Activated T-cell treated with anti-CD3 and anti-CD28 coated beads, Interleukin-2, amount 50 U/mL, for 4 hours (primary cell): ENCODE data around the gene LRTM2. TPM values are rescaled to one million over a fixed set of nuclear protein-coding genes. Genes with fewer than 3 reads are reported as not detected.

Experiments
- ATAC-seq, 2 donors: fragments of 200-7000 bp; cut with Tn5 transposase; one replicate each; pipeline ENCODE4 v1.10.0; 2021
- DNase-seq: peaks from one replicate; pipeline ENCODE4 v3.0.0-alpha.2; 2020
- H3K27me3 Mint-ChIP-seq: one replicate; pipeline ENCODE4 v1.8.0; 2021; ENCODE audit warnings: low read depth, mixed read lengths
- H3K36me3 Mint-ChIP-seq: one replicate; pipeline ENCODE4 v1.8.0; 2022; ENCODE audit warnings: mixed read lengths; ENCODE audit not compliant: insufficient read depth
- H3K4me1 Mint-ChIP-seq: one replicate; pipeline ENCODE4 v1.8.0; 2021; ENCODE audit warnings: low read depth, mixed read lengths
- H3K4me3 Mint-ChIP-seq: one replicate; pipeline ENCODE4 v1.8.0; 2021; ENCODE audit warnings: mild to moderate bottlenecking, moderate library complexity, mixed read lengths
- H3K9me3 Mint-ChIP-seq: one replicate; pipeline ENCODE4 v1.8.0; 2021; ENCODE audit warnings: mixed read lengths
- total RNA-seq, 3 donors: library from RNA; stranded (reverse); gene quantifications; one replicate each; pipeline ENCODE4 v1.2.1, GENCODE V29; 2021

LRTM2 gene
- total RNA-seq, 3 donors from 2014 or later, result 0.08 to 0.34 (median 0.27) TPM

DNA sequence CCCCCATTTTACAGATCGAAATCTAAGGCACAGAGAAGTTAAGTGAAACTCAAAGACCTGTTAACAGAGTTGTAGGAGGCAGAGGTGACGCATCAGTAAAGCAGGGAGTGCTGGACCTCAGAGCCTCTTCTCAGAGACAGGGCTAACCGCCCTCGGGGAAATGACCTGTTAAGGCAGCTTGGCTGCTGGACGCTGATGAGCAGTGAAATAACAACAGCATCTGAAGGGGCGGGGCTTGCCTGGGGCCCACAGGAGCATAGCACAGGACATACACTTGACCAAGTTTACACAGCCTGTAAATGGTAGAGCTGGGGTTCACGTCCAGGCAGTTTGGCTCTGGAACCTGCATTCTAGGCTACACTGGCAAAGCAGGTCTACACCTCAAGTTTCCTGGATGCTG is 39.3 kb downstream of the LRTM2 start:
- ATAC-seq (no peak), DNase-seq (no peak)
- Mint-ChIP-seq H3K4me1 (peaks cover 3% of the 10 kb centered on the region), H3K36me3 (no peaks in the 10 kb centered on the region), H3K9me3 (no peaks in the 10 kb centered on the region), H3K4me3 (no peak overlapping the region), H3K27me3 (peaks cover 2% of the 10 kb centered on the region)

DNA sequence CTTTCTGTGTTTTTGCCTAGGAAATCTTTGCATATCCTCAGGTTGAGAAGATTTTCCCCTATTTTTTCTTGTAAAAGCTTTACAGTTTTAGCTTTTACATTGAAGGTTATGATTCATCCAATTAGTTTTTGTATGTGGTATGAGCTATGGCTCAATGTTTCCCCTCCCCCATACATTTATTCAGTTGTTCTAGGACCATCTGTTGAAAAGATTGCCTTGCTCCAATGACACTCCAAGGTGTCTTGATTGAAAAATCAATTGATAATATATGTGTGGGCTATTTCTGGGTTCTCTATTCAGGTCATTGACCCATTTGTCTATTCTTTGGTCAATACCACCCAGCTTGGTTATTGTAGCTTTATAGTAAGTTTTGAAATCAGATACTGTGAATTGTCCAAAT is 42.6 kb downstream of the LRTM2 start:
- Mint-ChIP-seq H3K9me3 (no peaks in the 10 kb centered on the region), H3K36me3 (no peaks in the 10 kb centered on the region), H3K4me1 (no peaks in the 10 kb centered on the region), H3K27me3 (peaks cover 18% of the 10 kb centered on the region), H3K4me3 (no peak overlapping the region)
- ATAC-seq (no peak), DNase-seq (no peak)

DNA sequence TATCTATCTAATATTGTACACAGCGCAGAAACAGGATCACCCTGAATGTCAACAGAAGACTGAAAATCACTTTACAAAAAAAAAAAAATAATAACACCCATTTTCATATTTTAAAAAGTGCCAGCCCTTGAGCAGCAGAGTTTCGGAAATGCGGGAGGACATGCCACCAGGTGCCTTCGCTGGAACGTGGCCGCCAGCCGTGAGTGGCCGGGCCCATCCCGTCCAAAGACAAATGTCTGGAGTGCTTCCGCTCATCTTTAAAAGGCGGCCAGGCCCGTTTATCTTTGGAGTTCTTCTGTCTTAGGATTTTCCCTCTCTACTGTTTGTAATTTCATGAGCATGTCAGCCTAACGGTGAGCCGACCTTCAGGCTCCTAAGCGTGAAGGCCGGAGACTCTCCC is 43.5 kb downstream of the LRTM2 start:
- Mint-ChIP-seq H3K36me3 (no peaks in the 10 kb centered on the region), H3K4me3 (no peak overlapping the region), H3K27me3 (peaks cover 23% of the 10 kb centered on the region), H3K4me1 (no peaks in the 10 kb centered on the region), H3K9me3 (no peaks in the 10 kb centered on the region)
- DNase-seq (no peak), ATAC-seq (no peak)

DNA sequence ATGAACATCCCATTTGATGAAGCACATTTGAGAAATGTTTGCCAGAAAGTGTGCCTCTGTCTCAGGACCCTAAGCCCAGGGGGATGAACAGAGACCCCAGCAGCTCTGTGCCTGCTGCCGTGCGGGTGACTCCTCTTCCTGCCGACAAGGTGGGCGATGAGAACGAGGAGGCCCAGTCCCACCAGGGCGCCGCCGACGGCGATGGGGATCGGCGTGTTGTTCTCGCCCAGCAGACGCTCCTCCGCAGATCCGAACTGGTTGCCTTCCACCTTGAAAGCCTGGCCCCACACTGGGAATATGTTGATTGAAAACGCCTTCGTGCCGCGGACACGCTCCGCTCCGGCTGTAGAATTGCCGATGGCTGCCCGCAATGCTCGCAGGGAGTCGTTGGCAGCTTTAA is 44.1 kb downstream of the LRTM2 start:
- H3K36me3 Mint-ChIP-seq, result no peaks in the 10 kb centered on the region
- H3K4me3 Mint-ChIP-seq, result no peak overlapping the region
- H3K27me3 Mint-ChIP-seq, result peaks cover 24% of the 10 kb centered on the region
- no peak for ATAC-seq
- no peak for DNase-seq
- H3K4me1 Mint-ChIP-seq, result no peaks in the 10 kb centered on the region
- no peaks in the 10 kb centered on the region for H3K9me3 Mint-ChIP-seq

DNA sequence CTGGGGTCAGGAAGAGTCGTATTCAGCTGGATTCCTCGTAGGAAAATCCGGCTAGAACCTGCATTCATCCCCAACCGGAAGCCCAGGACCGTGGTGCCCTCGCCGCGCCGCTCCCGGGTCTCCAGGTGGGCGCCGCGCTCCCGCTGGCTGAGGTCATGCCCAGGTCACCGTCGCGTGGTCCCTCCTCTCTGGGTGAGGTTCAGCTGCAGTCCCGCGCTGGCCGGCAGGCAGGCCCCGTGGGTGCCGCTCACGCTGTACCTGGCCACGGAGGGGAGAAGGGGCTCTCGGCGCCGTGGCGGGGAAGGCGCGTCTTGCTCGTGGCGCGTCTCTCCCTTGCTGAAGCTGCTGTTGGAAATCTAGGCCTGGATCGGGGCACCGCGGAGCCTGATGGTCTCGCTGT is 44.5 kb downstream of the LRTM2 start:
- no peak for DNase-seq
- H3K27me3 Mint-ChIP-seq, result peaks cover 24% of the 10 kb centered on the region

DNA sequence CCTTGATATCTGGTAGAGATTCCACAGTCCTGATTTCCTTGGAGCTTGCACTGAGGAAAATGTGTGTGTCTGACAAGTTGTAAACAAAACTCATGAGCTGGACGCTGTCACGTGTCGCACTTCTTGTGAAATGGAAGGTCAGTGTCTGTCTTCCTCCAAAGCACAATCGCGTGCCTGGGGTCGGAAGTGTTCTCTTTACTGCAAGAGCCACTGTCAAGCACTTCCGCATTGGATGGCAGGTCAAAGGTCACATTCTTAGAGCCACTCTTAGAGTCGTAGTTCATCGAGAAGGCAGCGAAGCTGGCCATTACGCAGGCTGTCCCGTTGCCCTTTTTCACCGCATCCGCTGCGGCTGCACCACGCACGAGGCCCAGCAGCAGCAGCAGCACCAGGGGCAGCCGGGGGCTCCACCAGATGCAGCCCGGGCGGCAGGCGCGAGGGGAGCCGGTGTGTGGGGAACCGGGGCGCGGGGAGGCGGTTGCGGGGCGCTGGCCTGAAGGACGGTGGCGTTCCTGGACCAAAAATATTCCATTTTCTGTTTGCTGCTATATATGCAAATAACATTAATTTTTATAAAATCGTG is 45.0 kb downstream of the LRTM2 start:
- no peaks in the 10 kb centered on the region for H3K36me3 Mint-ChIP-seq
- H3K4me3 Mint-ChIP-seq, result no peak overlapping the region
- peaks cover 24% of the 10 kb centered on the region for H3K27me3 Mint-ChIP-seq
- H3K4me1 Mint-ChIP-seq, result no peaks in the 10 kb centered on the region
- no peak for DNase-seq
- no peak for ATAC-seq
- H3K9me3 Mint-ChIP-seq, result no peaks in the 10 kb centered on the region

More for the DNA sequence above, 44.5 kb downstream of the LRTM2 start:
- no peak overlapping the region for H3K4me3 Mint-ChIP-seq
- H3K9me3 Mint-ChIP-seq, result no peaks in the 10 kb centered on the region
- H3K36me3 Mint-ChIP-seq, result no peaks in the 10 kb centered on the region
- H3K4me1 Mint-ChIP-seq, result no peaks in the 10 kb centered on the region
- no peak for ATAC-seq

DNA sequence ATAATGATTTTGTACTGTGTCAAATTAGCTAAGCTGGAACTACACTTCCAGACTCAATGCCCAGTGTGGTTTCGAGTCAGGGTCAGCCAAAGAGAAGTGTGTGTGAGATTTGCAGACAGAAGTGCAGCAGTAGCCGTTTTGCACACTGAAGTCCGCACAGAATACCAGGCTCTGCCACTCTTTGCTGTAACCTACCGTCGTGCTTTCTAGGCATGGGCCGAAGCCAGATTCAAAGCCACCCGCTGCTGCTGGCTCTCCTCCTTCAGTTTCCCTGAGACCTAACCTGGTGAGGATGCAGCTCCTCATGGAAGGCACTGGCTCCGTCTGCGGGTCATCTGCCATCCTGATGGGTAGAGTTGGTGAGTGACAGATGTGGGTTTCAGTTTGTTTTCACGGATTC is 48.8 kb downstream of the LRTM2 start:
- H3K9me3 Mint-ChIP-seq, result no peaks in the 10 kb centered on the region
- peaks cover 24% of the 10 kb centered on the region for H3K27me3 Mint-ChIP-seq
- ATAC-seq (no peak), DNase-seq (no peak)
- no peaks in the 10 kb centered on the region for H3K4me1 Mint-ChIP-seq
- H3K36me3 Mint-ChIP-seq, result no peaks in the 10 kb centered on the region
- H3K4me3 Mint-ChIP-seq, result no peak overlapping the region

DNA sequence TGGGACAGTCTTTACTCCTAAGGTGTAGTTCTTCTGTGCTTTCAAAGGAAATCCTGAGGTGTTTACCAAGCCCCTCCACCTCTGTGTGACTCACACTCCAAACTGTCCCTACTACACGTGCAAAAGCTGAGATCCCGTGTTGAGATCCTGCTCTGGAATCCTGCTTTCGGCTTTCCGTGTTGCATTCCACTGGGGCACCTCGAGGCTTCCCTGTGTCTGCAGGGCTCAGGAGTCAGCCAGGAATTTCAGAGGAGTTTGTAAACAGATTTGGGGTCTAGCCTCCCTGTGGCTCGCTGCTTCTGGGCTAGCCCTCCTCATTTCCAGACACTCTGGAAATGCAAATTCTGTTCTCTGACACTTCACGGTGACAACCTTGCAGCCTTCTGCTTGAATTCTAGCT is 49.7 kb downstream of the LRTM2 start:
- no peak for ATAC-seq
- H3K4me3 Mint-ChIP-seq, result no peak overlapping the region
- H3K4me1 Mint-ChIP-seq, result no peaks in the 10 kb centered on the region
- peaks cover 23% of the 10 kb centered on the region for H3K27me3 Mint-ChIP-seq
- no peaks in the 10 kb centered on the region for H3K9me3 Mint-ChIP-seq
- DNase-seq, result no peak
- H3K36me3 Mint-ChIP-seq, result no peaks in the 10 kb centered on the region

DNA sequence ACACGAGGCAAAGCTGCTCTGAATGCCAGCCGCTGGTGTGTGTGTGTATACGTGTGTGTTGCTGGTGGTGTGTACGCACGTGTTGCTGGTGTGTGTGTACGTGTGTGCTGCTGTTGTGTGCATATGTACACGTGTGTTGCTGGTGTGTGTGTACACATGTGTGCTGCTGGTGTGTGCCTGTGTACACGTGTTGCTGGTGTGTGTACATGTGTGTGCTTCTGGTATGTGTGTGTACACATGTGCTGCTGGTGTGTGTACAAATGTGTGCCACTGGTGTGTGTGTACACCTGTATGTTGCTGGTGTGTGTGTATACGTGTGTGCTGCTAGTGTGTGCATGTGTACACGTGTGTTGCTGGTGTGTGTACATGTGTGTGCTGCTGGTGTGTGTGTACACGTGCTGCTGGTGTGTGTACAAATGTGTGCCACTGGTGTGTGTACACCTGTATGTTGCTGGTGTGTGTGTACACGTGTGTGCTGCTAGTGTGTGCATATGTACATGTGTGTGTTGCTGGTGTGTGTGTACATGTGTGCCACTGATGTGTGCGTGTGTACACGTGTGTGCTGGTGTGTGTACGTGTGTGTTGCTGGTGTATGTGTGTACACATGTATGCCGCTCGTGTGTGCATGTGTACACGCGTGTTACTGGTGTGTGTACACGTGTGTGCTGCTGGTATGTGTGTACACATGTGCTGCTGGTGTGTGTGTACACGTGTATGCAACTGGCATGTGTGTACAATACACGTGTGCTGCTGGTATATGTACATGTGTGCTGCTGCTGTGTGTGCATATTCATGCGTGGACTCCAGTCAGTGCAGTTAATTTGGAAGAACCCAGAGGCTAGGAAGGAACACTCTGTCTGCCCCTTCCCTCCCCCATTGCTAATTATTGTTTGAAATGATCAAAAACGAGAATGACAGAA is 50.9 kb downstream of the LRTM2 start:
- DNase-seq (no peak), ATAC-seq (no peak)
- no peaks in the 10 kb centered on the region for H3K36me3 Mint-ChIP-seq
- H3K4me3 Mint-ChIP-seq, result no peak overlapping the region
- H3K27me3 Mint-ChIP-seq, result peaks cover 16% of the 10 kb centered on the region
- H3K9me3 Mint-ChIP-seq, result no peaks in the 10 kb centered on the region
- H3K4me1 Mint-ChIP-seq, result no peaks in the 10 kb centered on the region

DNA sequence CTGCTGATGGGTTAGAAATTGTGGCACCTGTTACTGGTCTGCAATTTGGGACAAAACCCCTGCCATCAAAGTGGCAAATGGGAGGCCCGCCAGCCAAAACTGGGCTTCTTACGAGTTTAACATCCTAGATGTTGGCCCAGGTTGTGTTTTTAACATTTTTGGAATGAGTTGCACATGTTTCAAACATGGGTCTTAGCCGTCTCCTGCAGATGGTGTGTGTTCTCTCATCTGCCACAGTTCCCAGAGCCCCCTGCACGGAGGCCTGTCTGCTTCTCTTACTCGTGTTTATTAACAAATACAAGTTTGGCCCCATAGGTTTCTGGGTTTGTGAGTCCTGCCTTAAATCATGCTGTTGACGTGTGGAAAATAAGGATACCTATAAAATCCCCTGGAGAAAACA is 51.6 kb downstream of the LRTM2 start:
- Mint-ChIP-seq H3K36me3 (no peaks in the 10 kb centered on the region), H3K27me3 (peaks cover 13% of the 10 kb centered on the region)

DNA sequence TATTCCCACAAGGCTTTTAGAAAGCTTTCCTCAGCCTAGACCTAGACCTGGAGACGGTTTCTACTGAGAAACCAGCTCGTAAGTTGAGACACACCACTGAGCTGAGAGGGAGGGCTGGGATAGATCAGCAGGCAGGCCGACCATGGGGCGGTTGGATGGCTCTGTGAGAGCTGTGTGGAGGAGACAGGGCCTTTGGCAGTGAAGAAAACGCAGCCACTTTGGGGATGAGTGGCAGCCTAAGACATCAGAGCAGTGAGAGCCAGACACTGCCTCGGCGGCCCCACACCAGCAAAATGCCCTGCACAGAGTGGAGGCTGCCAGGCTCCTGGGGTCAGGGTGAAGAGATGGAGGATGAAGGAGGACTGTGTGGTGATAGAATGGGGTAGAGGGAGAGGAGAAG is 52.1 kb downstream of the LRTM2 start:
- no peak for ATAC-seq
- Mint-ChIP-seq H3K27me3 (peaks cover 11% of the 10 kb centered on the region), H3K4me1 (no peaks in the 10 kb centered on the region), H3K36me3 (no peaks in the 10 kb centered on the region), H3K4me3 (no peak overlapping the region), H3K9me3 (no peaks in the 10 kb centered on the region)
- DNase-seq, result no peak

More for the DNA sequence above, 51.6 kb downstream of the LRTM2 start:
- Mint-ChIP-seq H3K9me3 (no peaks in the 10 kb centered on the region), H3K4me3 (no peak overlapping the region), H3K4me1 (no peaks in the 10 kb centered on the region)
- DNase-seq (no peak), ATAC-seq (no peak)

DNA sequence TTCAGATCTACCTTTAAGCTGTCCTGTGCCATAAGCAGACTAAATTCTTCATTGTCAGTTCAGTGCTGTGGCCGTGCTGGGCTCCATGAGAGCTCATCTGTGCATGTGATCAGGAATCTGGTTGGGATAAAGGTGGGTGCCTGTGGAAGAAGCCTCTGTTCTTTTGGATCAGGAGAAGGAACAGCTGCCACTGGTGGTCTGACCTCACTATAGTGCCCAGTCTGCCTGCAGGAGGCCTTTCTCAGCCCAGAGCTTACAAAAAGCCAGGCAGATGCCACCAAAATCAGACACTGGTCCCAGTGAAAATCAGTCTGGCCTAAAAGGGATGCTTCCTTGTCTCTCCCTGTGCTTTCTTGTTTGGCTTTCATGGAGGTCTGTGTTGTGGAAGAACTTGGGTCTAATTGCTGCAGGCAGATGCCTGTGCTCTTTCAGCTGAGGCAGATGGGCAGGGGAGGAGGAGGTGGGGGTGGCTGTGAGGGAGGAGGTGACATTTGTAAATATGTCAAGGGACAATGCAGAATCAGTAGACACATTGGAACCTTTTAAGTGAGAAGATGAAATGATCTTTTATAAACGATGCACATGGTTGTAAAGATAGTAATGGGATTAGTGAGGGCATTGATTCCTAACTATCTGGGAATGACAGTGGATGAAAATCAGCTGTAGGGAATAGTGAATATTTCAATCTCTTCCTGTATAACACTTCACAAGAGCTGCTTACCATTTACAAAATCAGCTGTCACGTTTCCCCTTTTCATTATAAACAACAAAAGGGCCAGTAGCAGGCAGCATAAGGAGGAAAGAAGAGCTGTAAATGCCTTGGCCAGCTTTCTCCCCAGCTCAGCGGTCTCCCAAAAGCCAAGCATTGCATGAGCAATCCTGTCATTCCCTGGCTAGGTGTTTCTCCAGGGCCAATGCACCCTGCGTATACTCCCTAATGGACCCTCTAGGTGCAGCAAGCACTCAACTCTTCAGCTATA is 53.5 kb downstream of the LRTM2 start:
- H3K9me3 Mint-ChIP-seq, result no peaks in the 10 kb centered on the region
- no peak overlapping the region for H3K4me3 Mint-ChIP-seq
- peaks cover 2% of the 10 kb centered on the region for H3K27me3 Mint-ChIP-seq
- H3K36me3 Mint-ChIP-seq, result no peaks in the 10 kb centered on the region
- H3K4me1 Mint-ChIP-seq, result no peaks in the 10 kb centered on the region
- no peak for ATAC-seq
- DNase-seq, result no peak

DNA sequence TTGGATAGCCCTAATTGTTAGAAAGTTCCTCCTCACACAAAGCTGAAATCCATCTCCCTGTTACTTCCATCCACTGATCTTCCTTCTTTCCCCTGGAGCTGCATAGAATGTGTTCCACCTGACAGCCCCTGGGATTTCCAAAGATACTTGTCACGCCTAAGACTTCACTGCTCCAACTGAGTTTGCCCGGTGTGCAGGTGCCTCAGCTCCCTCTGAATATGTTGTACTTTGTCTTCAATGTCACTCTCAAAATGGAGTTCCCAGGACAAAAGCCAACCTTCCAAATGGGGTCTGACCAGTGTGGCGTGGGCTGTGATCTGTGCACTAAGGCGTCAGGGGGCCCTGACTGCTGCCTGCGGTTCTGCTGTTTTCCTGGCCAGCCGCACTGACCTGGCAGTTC is 55.2 kb downstream of the LRTM2 start:
- H3K9me3 Mint-ChIP-seq, result no peaks in the 10 kb centered on the region
- no peaks in the 10 kb centered on the region for H3K36me3 Mint-ChIP-seq
- H3K4me1 Mint-ChIP-seq, result no peaks in the 10 kb centered on the region
- ATAC-seq, result no peak
- DNase-seq, result no peak
- H3K4me3 Mint-ChIP-seq, result no peak overlapping the region
- no peaks in the 10 kb centered on the region for H3K27me3 Mint-ChIP-seq

DNA sequence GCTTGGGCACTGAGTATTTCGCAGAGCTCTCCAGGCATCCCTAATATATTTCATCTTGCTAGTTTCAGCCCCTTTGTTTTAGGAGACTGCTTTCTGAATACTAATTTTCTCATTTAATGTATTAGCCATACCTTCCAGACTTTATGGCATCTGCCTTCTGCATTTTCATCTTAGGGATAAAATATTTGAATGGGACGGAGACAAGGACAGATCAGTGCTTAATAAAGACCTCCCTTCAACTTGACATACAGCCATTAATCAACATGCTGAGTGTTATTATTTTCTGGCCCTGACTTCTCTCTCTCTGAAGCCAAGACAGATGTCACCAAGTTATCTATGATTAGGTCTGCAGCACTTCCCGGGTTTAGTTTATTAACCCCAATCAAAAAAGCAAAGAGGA is 55.7 kb downstream of the LRTM2 start:
- DNase-seq (no peak), ATAC-seq (no peak)
- Mint-ChIP-seq H3K4me1 (no peaks in the 10 kb centered on the region), H3K9me3 (no peaks in the 10 kb centered on the region), H3K4me3 (no peak overlapping the region), H3K27me3 (no peaks in the 10 kb centered on the region), H3K36me3 (no peaks in the 10 kb centered on the region)
